Embryonic facial prominence (tissue), 1 donor: ENCODE results near the gene NFATC2.
"Not testable (repeated sequence)": the region's sequence is repeated elsewhere in the genome, so short reads cannot be mapped to it uniquely, and the experiment has no call there.

ENCODE experiments used
- DNase-seq: peaks from one replicate; pipeline ENCODE4 v3.0.0-alpha.2; 2016; ENCODE audit errors: extremely low spot score

Gene NFATC2

DNA sequence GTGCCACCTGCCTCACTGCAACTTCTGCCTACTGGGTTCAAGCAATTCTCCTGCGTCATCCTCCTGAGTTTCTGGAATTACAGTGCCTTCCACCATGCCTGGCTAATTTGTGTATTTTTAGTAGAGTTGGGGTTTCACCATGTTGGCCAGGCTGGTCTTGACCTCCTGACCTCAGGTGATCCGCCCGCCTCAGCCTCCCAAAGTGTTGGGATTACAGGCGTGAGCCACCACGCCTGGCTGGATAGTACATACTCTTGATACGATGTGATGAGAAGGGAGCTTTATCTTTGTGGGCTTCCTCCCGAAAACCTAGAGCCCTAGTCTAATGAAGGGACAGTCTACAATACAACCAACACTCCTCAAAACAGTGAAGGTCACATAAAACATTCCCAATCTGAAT lies 2.4 kb downstream of the NFATC2 start:
- not testable (repeated sequence) for DNase-seq

- DNase-seq: no peak
Observed at GRCh38 chr20:51536116-51537069, 6.1 kb downstream of the NFATC2 start.

GRCh38 chr20:51535674-51536073 lies 6.8 kb downstream of the NFATC2 start:
- DNase-seq: no peak

GRCh38 chr20:51535075-51535386 lies 7.5 kb downstream of the NFATC2 start:
- DNase-seq: no peak

- no peak for DNase-seq
Observed at GRCh38 chr20:51533291-51534172, 9.0 kb downstream of the NFATC2 start.

GRCh38 chr20:51532577-51533191 lies 9.8 kb downstream of the NFATC2 start:
- DNase-seq: no peak

GRCh38 chr20:51531712-51532456 lies 10.6 kb downstream of the NFATC2 start:
- DNase-seq: no peak

GRCh38 chr20:51531141-51531710 lies 11.3 kb downstream of the NFATC2 start:
- no peak for DNase-seq

DNA sequence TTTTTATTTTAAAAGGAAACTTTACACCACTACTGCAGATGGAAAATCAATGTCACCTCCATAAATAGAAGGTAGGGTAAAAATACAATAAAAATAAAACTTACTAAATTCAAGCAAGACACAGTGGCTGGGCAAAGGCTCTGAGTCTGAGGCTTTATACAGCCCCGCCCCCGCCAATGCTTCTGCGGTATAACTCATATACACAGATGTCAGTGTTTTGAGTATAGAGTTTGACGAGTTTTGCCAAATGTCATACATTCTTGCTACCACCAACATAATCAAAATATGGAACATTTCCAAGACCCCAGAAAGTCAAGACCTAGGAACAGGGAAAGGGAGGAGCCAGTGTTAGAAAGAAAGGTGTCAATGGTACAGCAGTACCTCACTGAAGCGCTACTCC lies 12.8 kb downstream of the NFATC2 start:
- DNase-seq: peak; percentile 67

DNA sequence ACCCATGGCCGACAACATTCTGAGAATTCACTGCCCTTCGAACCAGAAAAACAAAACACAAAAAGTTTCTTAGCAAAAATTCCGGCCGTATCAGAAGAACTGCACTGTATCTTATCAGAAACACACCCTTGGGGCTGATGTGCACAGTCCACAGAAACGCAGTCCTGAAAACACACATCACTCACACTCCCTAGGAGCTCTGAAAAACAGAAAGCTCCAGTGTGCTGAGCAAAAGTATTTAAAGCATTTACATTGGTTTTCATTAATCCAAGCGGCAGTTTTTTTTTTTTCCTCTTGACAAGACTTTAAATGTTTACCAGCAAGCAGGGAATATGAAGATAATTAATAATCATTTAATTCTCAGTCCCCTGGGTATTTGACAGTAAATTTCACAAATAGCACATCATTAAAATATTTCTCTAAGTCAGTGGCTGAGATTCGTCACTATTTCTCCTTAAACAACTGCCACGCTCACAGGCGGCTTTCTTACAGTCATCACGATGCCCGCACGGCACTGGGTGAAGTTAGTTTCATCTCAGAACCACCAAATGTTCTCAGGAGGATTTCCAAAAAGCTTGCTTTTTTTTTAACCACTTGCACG lies 13.3 kb downstream of the NFATC2 start:
- no peak for DNase-seq

GRCh38 chr20:51528263-51529027 lies 14.1 kb downstream of the NFATC2 start:
- no peak for DNase-seq

- DNase-seq: no peak
Observed at GRCh38 chr20:51526754-51527153, 15.8 kb downstream of the NFATC2 start.

DNA sequence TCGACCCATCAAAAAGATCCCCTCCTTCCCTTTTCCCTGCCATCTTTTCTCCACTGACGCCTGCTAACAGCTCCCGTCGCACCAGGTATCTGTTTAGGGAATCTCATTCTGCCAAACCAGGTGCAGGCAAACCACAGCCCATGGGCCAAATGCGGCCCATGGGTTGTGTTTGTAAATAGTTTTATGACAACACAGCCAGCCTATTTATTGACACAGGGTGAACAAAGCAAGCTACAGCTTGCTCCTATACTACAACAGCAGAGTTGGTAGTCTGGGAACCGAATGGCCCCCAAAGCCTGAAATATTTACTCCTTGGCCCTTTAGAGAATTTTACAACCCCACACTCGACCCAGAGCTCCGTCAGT lies 16.4 kb downstream of the NFATC2 start:
- no peak for DNase-seq

GRCh38 chr20:51525241-51526105 lies 17.0 kb downstream of the NFATC2 start:
- DNase-seq: no peak

- no peak for DNase-seq
Observed at GRCh38 chr20:51523276-51524013, 19.1 kb downstream of the NFATC2 start.

DNA sequence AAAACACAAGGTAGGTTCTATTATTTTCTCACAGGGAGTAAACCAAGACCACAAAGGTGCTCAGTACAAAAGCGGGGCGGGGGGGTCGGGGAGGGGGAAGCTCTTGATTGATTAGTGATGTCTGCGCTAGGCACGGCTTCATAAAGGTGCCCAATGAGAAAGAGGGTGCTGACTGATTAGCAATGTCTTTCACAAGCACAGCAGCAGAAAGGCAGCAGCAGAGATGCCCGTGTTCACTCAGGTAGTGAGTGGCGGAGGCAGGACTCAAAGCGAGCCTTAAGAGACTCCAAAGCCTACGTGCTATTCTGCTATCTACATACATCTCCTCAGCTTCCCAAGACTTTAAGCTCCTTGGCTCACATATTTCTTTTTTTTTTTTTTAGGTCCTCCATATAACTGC lies 20.3 kb downstream of the NFATC2 start:
- DNase-seq: no peak

DNA sequence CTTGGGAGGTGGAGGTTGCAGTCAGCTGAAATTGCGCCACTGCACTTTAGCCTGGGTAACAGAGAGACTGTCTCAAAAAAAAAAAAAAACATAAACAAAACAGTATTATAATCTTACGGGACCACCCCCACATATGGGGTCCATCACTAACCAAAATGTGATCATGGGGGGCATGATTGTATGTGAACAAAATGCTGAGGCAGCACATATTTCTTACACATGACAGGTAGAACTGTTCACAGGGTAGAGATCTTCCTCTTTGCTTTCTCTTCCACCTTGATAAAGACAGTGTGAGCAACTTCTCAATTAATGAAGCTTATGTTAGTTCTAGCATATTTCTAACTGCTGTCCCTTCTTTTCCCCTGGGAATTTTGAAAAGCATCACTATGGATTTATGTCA lies 24.7 kb downstream of the NFATC2 start:
- DNase-seq: no peak

DNA sequence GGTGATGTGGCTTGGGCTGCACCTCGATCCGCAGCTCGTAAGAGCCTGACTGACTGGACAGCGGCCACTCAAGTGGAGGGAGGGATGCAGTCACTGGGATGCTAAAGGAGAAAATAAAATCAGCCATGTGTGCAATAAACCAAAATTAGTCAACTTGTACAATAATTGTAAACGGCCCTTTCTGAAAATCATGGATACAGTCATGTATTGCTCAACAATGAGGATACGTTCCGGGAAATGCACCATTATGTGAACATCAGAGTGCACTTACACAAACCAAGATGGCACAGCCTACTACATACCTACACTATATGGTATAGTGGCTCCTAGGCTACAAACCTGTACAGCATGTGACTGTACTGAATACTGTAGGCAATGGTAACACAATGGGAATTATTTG lies 25.7 kb downstream of the NFATC2 start:
- no peak for DNase-seq
